GM18526 (cell line): ENCODE data around the gene CHRNA5.

Experiments used
- POLR2A ChIP-seq: IDR thresholded peaks from 3 replicates; pipeline ENCODE4 v1.6.1; 2011; ENCODE audit not compliant: insufficient read length; ENCODE audit errors: extremely low read depth

Gene CHRNA5

GRCh38 chr15:78564743-78565096 lies 600 bp upstream of the CHRNA5 start:
- TF ChIP-seq POLR2A: no peak

DNA sequence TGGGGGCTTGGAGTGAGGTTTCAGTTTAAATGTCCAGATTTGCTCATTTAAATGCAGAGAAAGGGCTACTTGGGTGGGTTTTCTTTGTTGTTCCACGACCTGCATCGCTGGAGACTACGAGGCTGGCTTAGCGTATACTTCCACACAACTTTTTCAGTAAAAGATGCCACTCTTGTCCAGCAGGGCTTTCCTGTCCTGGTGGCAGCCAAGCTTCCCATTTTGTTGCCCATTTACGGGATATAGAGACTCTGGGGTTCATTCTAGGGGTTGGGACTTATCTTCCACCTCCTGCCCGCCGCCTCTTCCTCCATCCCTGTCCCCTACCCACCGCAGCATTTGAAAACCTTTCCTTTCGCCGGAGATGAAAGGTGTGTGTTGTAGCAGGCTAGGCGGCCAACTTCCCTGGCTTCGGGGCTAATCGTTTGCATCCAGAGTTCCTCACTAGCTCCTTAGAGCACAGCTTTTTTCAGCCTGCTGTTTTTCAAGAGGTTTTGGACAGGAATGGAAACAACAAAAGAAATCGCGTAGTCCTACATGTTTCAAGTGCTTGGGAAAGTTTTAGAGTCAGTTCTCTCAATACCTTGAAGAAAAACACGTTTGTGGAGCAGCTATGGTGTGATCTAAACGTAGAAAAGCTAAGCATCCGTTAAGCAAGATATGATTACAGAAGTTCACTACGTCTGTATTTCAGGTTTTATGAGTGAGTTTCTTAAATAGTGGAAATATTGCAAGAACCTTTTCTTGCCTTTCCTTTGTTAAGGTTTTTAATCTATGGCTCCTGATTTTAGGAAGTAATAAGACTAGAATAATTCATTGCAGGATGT lies 843 bp downstream of the CHRNA5 start:
- TF ChIP-seq POLR2A: no peak

- TF ChIP-seq POLR2A: no peak
Observed at GRCh38 chr15:78567531-78567930, 2.2 kb downstream of the CHRNA5 start.

- no peak for TF ChIP-seq POLR2A
Observed at GRCh38 chr15:78570710-78571109, 5.4 kb downstream of the CHRNA5 start.

DNA sequence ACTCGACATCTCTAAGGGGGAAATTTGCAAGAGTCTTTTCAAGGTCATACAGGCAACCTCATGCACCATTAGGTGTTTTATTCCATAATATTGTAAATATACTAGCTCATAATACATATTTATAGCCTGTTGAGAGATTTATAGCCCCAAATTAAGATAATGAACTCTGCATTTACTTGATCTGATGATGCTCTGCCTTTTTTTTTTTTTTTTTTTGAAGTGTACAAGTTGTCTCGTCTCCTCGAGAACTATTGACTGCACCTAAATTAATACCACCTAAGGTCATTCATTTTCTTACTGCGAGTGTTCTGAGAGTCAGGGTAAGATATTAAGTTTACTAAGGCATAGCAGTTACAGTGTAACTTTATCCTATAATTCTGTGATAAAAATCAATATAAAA lies 6.1 kb downstream of the CHRNA5 start:
- no peak for TF ChIP-seq POLR2A

- TF ChIP-seq POLR2A: no peak
Observed at GRCh38 chr15:78573416-78573815, 8.1 kb downstream of the CHRNA5 start.

GRCh38 chr15:78574944-78575343 lies 9.6 kb downstream of the CHRNA5 start:
- no peak for TF ChIP-seq POLR2A

GRCh38 chr15:78597583-78597982 lies 32.3 kb downstream of the CHRNA5 start:
- no peak for TF ChIP-seq POLR2A

DNA sequence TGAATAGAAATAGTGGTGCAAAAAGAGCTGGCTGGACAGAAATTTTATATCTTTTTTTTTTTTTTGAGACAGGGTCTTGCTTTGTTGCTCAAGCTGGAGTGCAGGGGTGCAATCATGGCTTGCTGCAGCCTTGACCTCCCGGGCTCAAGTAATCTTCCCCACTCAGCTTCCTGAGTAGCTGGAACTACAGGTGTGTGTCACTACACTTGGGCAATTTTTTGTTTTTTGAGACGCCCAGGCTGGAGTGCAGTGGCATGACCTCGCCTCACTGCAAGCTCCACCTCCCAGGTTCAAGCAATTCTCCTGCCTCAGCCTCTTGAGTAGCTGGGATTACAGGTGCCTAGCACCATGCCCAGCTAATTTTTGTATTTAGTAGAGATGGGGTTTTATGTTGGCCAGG lies 33.0 kb downstream of the CHRNA5 start:
- no peak for TF ChIP-seq POLR2A

DNA sequence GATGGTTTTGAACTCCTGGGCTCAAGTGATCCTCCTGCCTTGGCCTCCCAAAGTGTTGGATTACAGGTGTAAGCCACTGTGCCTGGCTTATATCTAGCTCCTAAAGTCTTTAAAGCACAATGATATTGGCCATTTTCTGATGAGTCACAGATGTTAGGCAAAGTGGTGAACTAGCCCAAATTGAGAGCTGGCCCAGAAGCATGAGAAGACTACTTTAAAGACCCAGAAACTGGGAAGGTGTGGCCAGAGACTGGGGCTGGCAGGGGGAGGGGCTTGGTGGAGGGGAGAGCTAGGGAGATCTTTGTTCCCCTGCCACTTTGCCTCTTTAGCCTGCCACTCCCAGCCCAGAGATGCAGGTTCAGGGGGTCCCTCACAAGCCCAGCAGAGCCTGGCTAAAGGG lies 33.9 kb downstream of the CHRNA5 start:
- TF ChIP-seq POLR2A: no peak

GRCh38 chr15:78603467-78603866 lies 38.1 kb downstream of the CHRNA5 start:
- TF ChIP-seq POLR2A: no peak

- TF ChIP-seq POLR2A: no peak
Observed at GRCh38 chr15:78604420-78604819, 39.1 kb downstream of the CHRNA5 start.

DNA sequence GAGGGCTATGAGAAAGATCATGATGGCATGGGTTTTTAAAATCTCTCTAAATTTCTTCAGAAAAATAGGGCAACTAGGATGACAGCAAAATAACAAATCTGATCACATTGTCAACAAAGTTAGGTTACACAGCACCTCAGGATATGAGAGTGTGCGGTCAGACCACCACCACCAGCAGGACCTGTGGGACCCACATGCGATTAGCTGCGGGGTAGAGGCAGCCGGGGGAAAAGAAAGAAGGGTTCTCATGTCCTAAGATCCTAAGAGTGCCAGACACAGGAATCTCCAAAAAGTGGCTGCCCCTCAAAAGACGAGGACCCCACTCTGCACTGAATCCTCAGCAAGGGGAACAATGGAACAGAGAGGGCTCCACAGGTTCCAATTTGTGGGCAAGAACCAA lies 39.9 kb downstream of the CHRNA5 start:
- no peak for TF ChIP-seq POLR2A

- TF ChIP-seq POLR2A: no peak
Observed at GRCh38 chr15:78605680-78606079, 40.4 kb downstream of the CHRNA5 start.

DNA sequence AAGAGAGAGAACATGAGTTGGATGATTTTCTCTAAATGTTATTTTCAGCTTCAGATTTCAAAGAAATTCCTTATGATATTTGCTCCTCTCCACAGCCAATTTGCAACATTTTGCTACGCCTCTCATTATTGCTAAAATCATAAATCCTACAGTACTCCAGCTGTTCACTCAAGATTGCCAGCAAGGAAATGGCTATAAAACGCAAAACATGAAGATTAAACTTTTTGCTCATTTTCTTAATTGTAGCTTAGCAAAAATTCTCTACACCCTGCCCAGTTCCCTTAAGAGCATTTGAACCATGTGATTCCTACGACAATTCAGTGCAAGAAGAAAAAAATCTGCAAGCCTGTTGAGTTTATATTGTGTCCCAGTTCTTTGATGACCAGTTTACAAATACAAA lies 48.7 kb downstream of the CHRNA5 start:
- TF ChIP-seq POLR2A: no peak

DNA sequence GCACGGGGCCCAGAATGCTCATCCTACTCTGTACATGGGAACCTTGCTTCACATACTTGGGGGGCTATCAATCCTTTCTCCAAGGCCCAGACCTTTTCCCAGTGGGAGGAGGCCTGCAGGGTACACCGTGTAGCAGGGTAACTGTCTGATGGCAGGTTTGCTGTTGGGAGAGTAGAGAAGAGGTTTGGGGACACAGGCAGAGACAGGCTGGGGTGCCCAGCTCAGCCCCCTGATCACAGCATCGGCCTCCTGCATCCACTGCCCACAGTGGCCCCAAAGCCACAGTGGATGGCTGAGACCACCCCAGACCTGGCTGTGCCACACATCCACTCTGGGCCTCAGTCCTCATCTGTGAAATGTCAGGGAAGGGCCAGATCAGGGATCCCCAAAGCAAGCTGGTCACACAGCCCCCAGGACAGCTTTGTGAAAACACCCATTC lies 49.9 kb downstream of the CHRNA5 start:
- no peak for TF ChIP-seq POLR2A

DNA sequence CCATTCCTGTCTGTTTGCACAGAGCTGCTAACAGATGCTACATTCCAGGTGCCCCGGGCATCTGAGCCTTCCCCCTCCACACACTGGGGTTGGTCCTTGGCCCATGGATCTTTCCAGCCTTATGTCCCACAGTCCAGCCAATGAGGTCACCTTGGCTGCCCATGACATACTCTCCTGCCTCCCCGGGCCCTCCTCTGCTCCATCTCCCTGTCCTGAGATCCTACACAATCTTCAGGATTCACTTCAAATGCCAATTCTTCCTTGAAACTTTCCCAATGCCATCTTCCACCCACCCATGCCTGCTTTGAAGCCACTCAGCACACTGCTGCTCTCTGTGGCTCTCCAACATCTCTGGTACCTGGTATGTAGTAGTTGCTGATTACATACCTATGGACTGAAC lies 51.2 kb downstream of the CHRNA5 start:
- no peak for TF ChIP-seq POLR2A
